Calu3 (cell line): Measurements from ENCODE around the gene SPOCK3. TPM values are rescaled to one million over a fixed set of nuclear protein-coding genes. Genes with fewer than 3 reads are reported as not detected.

ENCODE experiments used
- BruUV-seq: library from RNA; stranded (reverse); fragments of 400-500 nt; replicated peaks from 2 replicates; lab custom pipeline; 2021; lab: Mats Ljungman, UMichigan
- CTCF ChIA-PET: fragments of 300-600 bp; sonication (Branson Sonifier 250); formaldehyde crosslinking; loops from one replicate; lab custom pipeline; 2022; ENCODE audit warnings: antibody characterized with exemption; lab: Charles Lee
- DNase-seq: peaks from one replicate; pipeline ENCODE4 v3.0.0; 2022
- H3K27ac Mint-ChIP-seq: one replicate; pipeline ENCODE4 v1.8.0; 2022; ENCODE audit warnings: mixed read lengths; ENCODE audit not compliant: unreplicated experiment
- H3K27me3 Mint-ChIP-seq: one replicate; pipeline ENCODE4 v1.8.0; 2022; ENCODE audit warnings: mixed read lengths; ENCODE audit not compliant: unreplicated experiment
- H3K36me3 Mint-ChIP-seq: one replicate; pipeline ENCODE4 v1.8.0; 2022; ENCODE audit warnings: mild to moderate bottlenecking, moderate library complexity, mixed read lengths; ENCODE audit not compliant: insufficient read depth, unreplicated experiment
- H3K4me1 Mint-ChIP-seq: one replicate; pipeline ENCODE4 v1.8.0; 2022; ENCODE audit warnings: mild to moderate bottlenecking, low read depth, mixed read lengths; ENCODE audit not compliant: unreplicated experiment
- H3K4me3 Mint-ChIP-seq: one replicate; pipeline ENCODE4 v1.8.0; 2022; ENCODE audit warnings: mild to moderate bottlenecking, low read depth, moderate library complexity, mixed read lengths; ENCODE audit not compliant: unreplicated experiment
- H3K9me3 Mint-ChIP-seq: one replicate; pipeline ENCODE4 v1.8.0; 2022; ENCODE audit warnings: low read depth, mixed read lengths; ENCODE audit not compliant: unreplicated experiment
- intact Hi-C: fragments of 100-400 bp; cut with micrococcal nuclease; formaldehyde crosslinking; loops from one replicate; pipeline ENCODE4 v1.10.0; 2022; ENCODE audit not compliant: unreplicated experiment
- total RNA-seq: library from RNA; stranded (reverse); gene quantifications from 2 replicates; pipeline ENCODE4 v1.2.3, GENCODE V29; 2022
- TF ChIP-seq, protein P1 (sequence below): fragments of 200-600 bp; IDR thresholded peaks from one replicate; pipeline ENCODE4 v1.8.0; 2022; ENCODE audit warnings: antibody characterized with exemption; ENCODE audit not compliant: unreplicated experiment

SPOCK3 gene
- total RNA-seq, 1 experiment from 2014 or later, result 0.31 TPM

- H3K4me3 Mint-ChIP-seq, result no peak overlapping the region
- no peaks in the 10 kb centered on the region for H3K4me1 Mint-ChIP-seq
- CTCF ChIA-PET, result no interaction called here
- H3K27me3 Mint-ChIP-seq, result no peaks in the 10 kb centered on the region
- TF ChIP-seq, protein P1, sequence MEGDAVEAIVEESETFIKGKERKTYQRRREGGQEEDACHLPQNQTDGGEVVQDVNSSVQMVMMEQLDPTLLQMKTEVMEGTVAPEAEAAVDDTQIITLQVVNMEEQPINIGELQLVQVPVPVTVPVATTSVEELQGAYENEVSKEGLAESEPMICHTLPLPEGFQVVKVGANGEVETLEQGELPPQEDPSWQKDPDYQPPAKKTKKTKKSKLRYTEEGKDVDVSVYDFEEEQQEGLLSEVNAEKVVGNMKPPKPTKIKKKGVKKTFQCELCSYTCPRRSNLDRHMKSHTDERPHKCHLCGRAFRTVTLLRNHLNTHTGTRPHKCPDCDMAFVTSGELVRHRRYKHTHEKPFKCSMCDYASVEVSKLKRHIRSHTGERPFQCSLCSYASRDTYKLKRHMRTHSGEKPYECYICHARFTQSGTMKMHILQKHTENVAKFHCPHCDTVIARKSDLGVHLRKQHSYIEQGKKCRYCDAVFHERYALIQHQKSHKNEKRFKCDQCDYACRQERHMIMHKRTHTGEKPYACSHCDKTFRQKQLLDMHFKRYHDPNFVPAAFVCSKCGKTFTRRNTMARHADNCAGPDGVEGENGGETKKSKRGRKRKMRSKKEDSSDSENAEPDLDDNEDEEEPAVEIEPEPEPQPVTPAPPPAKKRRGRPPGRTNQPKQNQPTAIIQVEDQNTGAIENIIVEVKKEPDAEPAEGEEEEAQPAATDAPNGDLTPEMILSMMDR, result no peak
- DNase-seq, result no peak
- H3K36me3 Mint-ChIP-seq, result no peaks in the 10 kb centered on the region
- H3K27ac Mint-ChIP-seq, result no peak overlapping the region
- intact Hi-C loops, result no loop called here
- BruUV-seq, result no TSS peak
- H3K9me3 Mint-ChIP-seq, result peaks cover 2% of the 10 kb centered on the region
Measured at GRCh38 chr4:167150587-167150986, 83.7 kb downstream of the SPOCK3 start.

GRCh38 chr4:167144605-167145004 is 89.7 kb downstream of the SPOCK3 start:
- Mint-ChIP-seq H3K9me3 (peaks cover 2% of the 10 kb centered on the region), H3K27me3 (no peaks in the 10 kb centered on the region), H3K4me3 (no peak overlapping the region), H3K27ac (no peak overlapping the region), H3K36me3 (no peaks in the 10 kb centered on the region), H3K4me1 (no peaks in the 10 kb centered on the region)
- BruUV-seq, result no TSS peak
- TF ChIP-seq, protein P1, result no peak
- intact Hi-C loops, result no loop called here
- CTCF ChIA-PET, result no interaction called here
- no peak for DNase-seq

DNA sequence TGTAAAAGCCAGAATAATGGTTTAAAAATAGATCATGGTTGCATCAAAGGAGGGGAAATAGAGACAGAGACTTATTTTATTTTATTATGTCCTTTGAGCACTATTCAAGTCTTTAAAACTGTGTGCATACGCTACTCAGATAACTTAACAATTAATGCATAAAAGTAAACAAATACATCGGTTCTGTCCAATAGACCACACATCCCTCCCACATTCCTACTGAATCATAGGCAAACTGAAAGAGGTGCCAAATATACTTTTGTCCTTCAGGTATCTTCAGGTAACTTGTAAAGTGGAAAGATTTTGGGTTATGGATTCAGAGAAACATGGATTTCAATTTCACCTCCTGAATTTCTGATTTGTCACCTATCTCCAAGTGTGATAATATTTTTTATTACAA is 91.3 kb downstream of the SPOCK3 start:
- Mint-ChIP-seq H3K27me3 (no peaks in the 10 kb centered on the region), H3K36me3 (no peaks in the 10 kb centered on the region), H3K4me3 (no peak overlapping the region), H3K9me3 (peaks cover 2% of the 10 kb centered on the region), H3K27ac (no peak overlapping the region), H3K4me1 (no peaks in the 10 kb centered on the region)
- TF ChIP-seq, protein P1, result no peak
- CTCF ChIA-PET, result no interaction called here
- no peak for DNase-seq
- intact Hi-C loops, result no loop called here
- BruUV-seq, result no TSS peak

- Mint-ChIP-seq H3K27ac (no peak overlapping the region), H3K4me1 (no peaks in the 10 kb centered on the region), H3K9me3 (no peaks in the 10 kb centered on the region), H3K27me3 (no peaks in the 10 kb centered on the region), H3K36me3 (no peaks in the 10 kb centered on the region), H3K4me3 (no peak overlapping the region)
- no peak for DNase-seq
- TF ChIP-seq, protein P1, result no peak
- CTCF ChIA-PET, result no interaction called here
- intact Hi-C loops, result no loop called here
- BruUV-seq, result no TSS peak
Measured at GRCh38 chr4:167136270-167136669, 98.0 kb downstream of the SPOCK3 start.

GRCh38 chr4:167129146-167129545 is 105.1 kb downstream of the SPOCK3 start:
- Mint-ChIP-seq H3K4me3 (no peak overlapping the region), H3K9me3 (no peaks in the 10 kb centered on the region), H3K4me1 (no peaks in the 10 kb centered on the region), H3K27me3 (no peaks in the 10 kb centered on the region), H3K36me3 (no peaks in the 10 kb centered on the region), H3K27ac (no peak overlapping the region)
- TF ChIP-seq, protein P1, result no peak
- no TSS peak for BruUV-seq
- intact Hi-C loops, result no loop called here
- CTCF ChIA-PET, result no interaction called here
- DNase-seq, result no peak
